T-cell (primary cell): ENCODE measurements around the gene EIPR1. TPM values are rescaled to one million over a fixed set of nuclear protein-coding genes. Genes with fewer than 3 reads are reported as not detected.

Experiments
- ATAC-seq, 4 experiments: fragments of 200-7000 bp in 3 of 4; fragments of 150-1000 bp in 1 of 4; cut with Tn5 transposase; replicated peaks in 1 of 4; 1 replicate in 3 of 4; 2 replicates in 1 of 4; pipeline ENCODE4 v1.10.0; 2021; ENCODE audit warnings: moderate library complexity in 3 of 4, mild to moderate bottlenecking in 2 of 4, moderate number of reproducible peaks in 1 of 4
- CTCF ChIA-PET, 2 donors: fragments of 300-600 bp; sonication (Branson Sonifier 250); formaldehyde crosslinking; loops; one replicate each; lab custom pipeline; 2022; ENCODE audit warnings: antibody characterized with exemption in 2 of 2; lab: Charles Lee
- POLR2A ChIA-PET, 2 donors: fragments of 300-600 bp; sonication (Branson Sonifier 250); formaldehyde crosslinking; loops; one replicate each; lab custom pipeline; 2022; ENCODE audit warnings: antibody characterized with exemption in 2 of 2; lab: Charles Lee
- DNase-seq, 35 experiments: peaks; one replicate each; pipeline versions ENCODE4 v3.0.0 to v3.0.0-alpha.2; 2013 to 2023
- H3K27ac ChIP-seq: one replicate; pipeline ENCODE4 v1.5.1; 2013; ENCODE audit warnings: low read length
- H3K27me3 ChIP-seq, 2 experiments: replicated peaks in 1 of 2; 1 replicate in 1 of 2; 2 replicates in 1 of 2; pipeline versions ENCODE4 v1.6.1 to v1.7.0; 2013; ENCODE audit warnings: low read length in 1 of 2, mixed read lengths in 1 of 2; ENCODE audit not compliant: control insufficient read depth in 2 of 2, insufficient read depth in 2 of 2; ENCODE audit errors: extremely low read depth in 1 of 2
- H3K36me3 ChIP-seq, 2 donors: 1 replicate in 1 of 2; 2 replicates in 1 of 2; pipeline versions ENCODE4 v1.6.1 to v1.7.0; 2013; ENCODE audit warnings: low read length in 1 of 2; ENCODE audit not compliant: control insufficient read depth in 2 of 2, insufficient read depth in 1 of 2; ENCODE audit errors: extremely low read depth in 1 of 2
- H3K4me1 ChIP-seq, 2 experiments: 1 replicate in 1 of 2; 2 replicates in 1 of 2; pipeline versions ENCODE4 v1.6.1 to v1.7.0; 2013; ENCODE audit warnings: low read length in 2 of 2, mixed read lengths in 1 of 2; ENCODE audit not compliant: insufficient read depth in 2 of 2, control insufficient read depth in 1 of 2; ENCODE audit errors: extremely low read depth in 1 of 2
- H3K4me3 ChIP-seq, 2 donors: 1 replicate in 1 of 2; 2 replicates in 1 of 2; pipeline versions ENCODE4 v1.5.1 to v1.7.0; 2013; ENCODE audit warnings: mild to moderate bottlenecking in 2 of 2, low read length in 1 of 2, moderate library complexity in 1 of 2; ENCODE audit not compliant: control insufficient read depth in 1 of 2; ENCODE audit errors: extremely low read depth in 1 of 2
- H3K9me3 ChIP-seq: 2 replicates; pipeline ENCODE4 v1.7.0; 2013
- H3K27ac Mint-ChIP-seq, 2 donors: one replicate each; pipeline ENCODE4 v1.8.0; 2020 to 2021; ENCODE audit warnings: mild to moderate bottlenecking in 2 of 2, mixed read lengths in 2 of 2
- H3K27me3 Mint-ChIP-seq, 2 donors: one replicate each; pipeline ENCODE4 v1.8.0; 2021 to 2022; ENCODE audit warnings: mixed read lengths in 2 of 2
- H3K36me3 Mint-ChIP-seq: one replicate; pipeline ENCODE4 v1.8.0; 2021; ENCODE audit warnings: mixed read lengths
- H3K4me1 Mint-ChIP-seq, 3 donors: one replicate each; pipeline ENCODE4 v1.8.0; 2020 to 2022; ENCODE audit warnings: mixed read lengths in 3 of 3, mild to moderate bottlenecking in 1 of 3
- H3K4me3 Mint-ChIP-seq, 3 donors: one replicate each; pipeline ENCODE4 v1.8.0; 2020 to 2022; ENCODE audit warnings: mild to moderate bottlenecking in 3 of 3, mixed read lengths in 3 of 3, moderate library complexity in 3 of 3
- H3K9me3 Mint-ChIP-seq, 3 donors: one replicate each; pipeline ENCODE4 v1.8.0; 2020 to 2022; ENCODE audit warnings: mixed read lengths in 3 of 3
- WGBS: methylation state at CpG from one replicate; pipeline ENCODE4 v1.1.5; 2013; ENCODE audit warnings: missing lambda C conversion rate; ENCODE audit not compliant: insufficient coverage; 5-methylcytosine and 5-hydroxymethylcytosine counted together
- total RNA-seq, 35 experiments: library from RNA in 6 of 35; stranded (reverse) in 6 of 35; fragments of 120-200 nt in 1 of 35; gene quantifications; one replicate each; pipeline versions ENCODE4 v1.2.1 to v1.2.4 and lab custom pipeline; 2013 to 2026

Gene EIPR1
- total RNA-seq, 5 donors from 2014 or later (not counting 1 experiment from before 2014, with no cell fraction given) = 26.0 to 36.4 (median 27.8) TPM

DNA sequence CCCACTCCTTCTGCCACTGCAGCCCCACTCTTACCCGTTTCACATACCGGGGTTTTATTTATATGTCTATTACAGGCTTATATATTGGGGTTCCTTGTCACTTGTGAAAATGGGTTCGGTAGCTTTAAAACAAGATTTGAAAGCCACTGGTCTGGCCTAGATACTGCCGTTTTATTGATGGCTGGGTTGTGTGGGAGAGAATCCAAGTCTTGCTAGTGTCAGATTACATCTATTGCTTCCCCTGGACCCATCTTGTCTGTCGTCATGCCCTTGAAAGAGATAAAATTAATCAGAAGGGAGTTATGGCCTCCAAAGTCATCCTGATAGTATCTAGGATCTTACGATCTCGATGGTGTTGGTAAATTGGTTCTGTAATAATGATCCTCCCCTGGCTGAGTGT lies 79.4 kb downstream of the EIPR1 start:
- no peaks in the 10 kb centered on the region for H3K27me3 Mint-ChIP-seq
- ATAC-seq = no peak

DNA sequence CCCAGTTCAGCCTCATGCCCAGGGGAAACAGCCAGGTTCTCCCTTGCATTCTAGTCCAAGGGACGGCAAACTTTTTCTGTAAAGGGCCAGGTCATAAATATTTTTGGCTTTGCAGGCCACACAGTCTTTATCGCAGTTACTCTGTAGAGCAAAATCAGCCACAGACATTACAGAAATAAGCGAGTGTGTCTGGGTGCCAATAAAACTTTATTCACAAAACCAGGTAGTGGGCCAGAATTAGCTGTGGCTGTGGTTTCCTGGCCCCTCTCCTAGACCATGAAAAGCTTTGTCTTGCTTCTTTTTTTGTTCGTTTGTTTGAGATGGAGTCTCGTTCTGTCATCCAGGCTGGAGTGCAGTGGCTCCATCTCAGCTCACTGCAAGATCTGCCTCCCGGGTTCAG lies 80.1 kb downstream of the EIPR1 start:
- Histone ChIP-seq H3K4me1 (peaks cover 0 to 2% of the 10 kb centered on the region in 2 experiments), H3K9me3 (no peaks in the 10 kb centered on the region), H3K4me3 (no peak overlapping the region), H3K27ac (no peak overlapping the region), H3K27me3 (no peaks in the 10 kb centered on the region), H3K36me3 (peaks cover 3 to 6% of the 10 kb centered on the region in 2 donors)
- WGBS = 100% methylated on average over 1 of the region's 6 CpGs
- no peaks in the 10 kb centered on the region for H3K9me3 Mint-ChIP-seq
- H3K27ac Mint-ChIP-seq = no peak overlapping the region
- peaks cover 20% of the 10 kb centered on the region for H3K36me3 Mint-ChIP-seq
- ATAC-seq = no peak
- H3K4me3 Mint-ChIP-seq = no peak overlapping the region
- ChIA-PET CTCF (no interaction called here), POLR2A (no interaction called here)
- H3K27me3 Mint-ChIP-seq = no peaks in the 10 kb centered on the region
- peaks cover 2 to 8% (median 3%) of the 10 kb centered on the region in 3 donors for H3K4me1 Mint-ChIP-seq
- DNase-seq = no peak

More for the DNA sequence above, 79.4 kb downstream of the EIPR1 start:
- Mint-ChIP-seq H3K36me3 (peaks cover 20% of the 10 kb centered on the region), H3K4me1 (peaks cover 4 to 8% (median 5%) of the 10 kb centered on the region in 3 donors), H3K4me3 (no peak overlapping the region), H3K27ac (no peak overlapping the region), H3K9me3 (no peaks in the 10 kb centered on the region)
- no peak for DNase-seq
- peaks cover 0 to 6% of the 10 kb centered on the region in 2 experiments for H3K4me1 ChIP-seq
- WGBS = 100% methylated on average over 5 of the region's 7 CpGs
- peaks cover 5 to 6% of the 10 kb centered on the region in 2 donors for H3K36me3 ChIP-seq
- no peaks in the 10 kb centered on the region for H3K27me3 ChIP-seq
- no peak overlapping the region for H3K27ac ChIP-seq
- ChIA-PET POLR2A (no interaction called here), CTCF (no interaction called here)
- H3K4me3 ChIP-seq = no peak overlapping the region
- no peaks in the 10 kb centered on the region for H3K9me3 ChIP-seq

DNA sequence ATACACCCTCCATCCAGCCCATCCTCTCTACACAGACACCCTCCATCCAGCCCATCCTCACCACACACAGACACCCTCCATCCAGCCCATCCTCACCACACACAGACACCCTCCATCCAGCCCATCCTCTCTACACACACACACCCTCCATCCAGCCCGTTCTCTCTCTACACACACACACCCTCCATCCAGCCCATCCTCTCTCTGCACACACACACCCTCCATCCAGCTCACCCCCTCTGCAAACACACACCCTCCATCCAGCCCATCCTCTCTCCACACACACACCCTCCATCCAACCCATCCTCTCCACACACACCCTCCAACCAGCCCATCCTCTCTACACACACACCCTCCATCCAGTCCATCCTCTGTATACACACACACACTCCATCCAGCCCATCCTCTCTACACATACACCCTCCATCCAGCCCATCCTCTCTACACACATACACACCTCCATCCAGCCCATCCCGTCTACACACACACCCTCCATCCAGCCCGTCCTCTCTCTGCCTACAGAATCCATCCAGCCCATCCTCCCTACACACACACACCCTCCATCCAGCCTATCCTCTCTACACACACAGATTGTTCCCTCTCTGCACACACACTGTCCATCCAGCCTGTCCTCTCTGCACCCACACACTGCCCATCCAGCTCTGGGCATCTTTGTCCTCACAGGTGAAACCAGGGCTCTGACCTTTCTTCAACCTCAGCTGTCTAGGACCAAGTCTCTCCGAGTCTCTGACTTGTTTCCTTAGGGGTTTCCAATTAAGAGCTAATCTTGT lies 81.2 kb downstream of the EIPR1 start:
- H3K27ac Mint-ChIP-seq = no peak overlapping the region
- no peaks in the 10 kb centered on the region for H3K9me3 ChIP-seq
- DNase-seq (no peak), ATAC-seq (no peak)
- no peaks in the 10 kb centered on the region for H3K27me3 Mint-ChIP-seq
- CTCF ChIA-PET = no interaction called here
- H3K4me1 ChIP-seq = peaks cover 0 to 2% of the 10 kb centered on the region in 2 experiments
- no peaks in the 10 kb centered on the region for H3K9me3 Mint-ChIP-seq
- peaks cover 2 to 8% (median 7%) of the 10 kb centered on the region in 3 donors for H3K4me1 Mint-ChIP-seq
- H3K36me3 ChIP-seq = peaks cover 0 to 3% of the 10 kb centered on the region in 2 donors
- H3K4me3 ChIP-seq = no peak overlapping the region
- POLR2A ChIA-PET = interaction anchor here in 1 of 2 donors (0.5 kb wide), 1 partner anchor 224 kb away, joined by 4 read pairs; no protein-coding TSS in a partner anchor
- H3K4me3 Mint-ChIP-seq = no peak overlapping the region
- no peaks in the 10 kb centered on the region for H3K27me3 ChIP-seq
- 95% methylated on average over 4 of the region's 4 CpGs for WGBS
- H3K27ac ChIP-seq = no peak overlapping the region
- peaks cover 21% of the 10 kb centered on the region for H3K36me3 Mint-ChIP-seq

DNA sequence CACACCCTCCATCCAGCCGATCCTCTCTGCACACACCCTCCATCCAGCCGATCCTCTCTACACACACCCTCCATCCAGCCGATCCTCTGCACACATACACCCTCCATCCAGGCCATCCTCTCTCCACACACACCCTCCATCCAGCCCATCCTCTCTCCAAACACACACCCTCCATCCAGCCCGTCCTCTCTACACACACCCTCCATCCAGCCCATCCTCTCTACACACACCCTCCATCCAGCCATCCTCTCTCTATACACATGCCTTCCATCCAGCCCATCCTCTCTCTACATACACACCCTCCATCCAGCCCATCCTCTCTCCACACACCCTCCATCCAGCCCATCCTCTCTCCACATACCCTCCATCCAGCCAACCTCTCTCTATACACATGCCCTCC lies 83.1 kb downstream of the EIPR1 start:
- POLR2A ChIA-PET = no interaction called here
- no peak for DNase-seq
- 96% methylated on average over 3 of the region's 4 CpGs for WGBS

DNA sequence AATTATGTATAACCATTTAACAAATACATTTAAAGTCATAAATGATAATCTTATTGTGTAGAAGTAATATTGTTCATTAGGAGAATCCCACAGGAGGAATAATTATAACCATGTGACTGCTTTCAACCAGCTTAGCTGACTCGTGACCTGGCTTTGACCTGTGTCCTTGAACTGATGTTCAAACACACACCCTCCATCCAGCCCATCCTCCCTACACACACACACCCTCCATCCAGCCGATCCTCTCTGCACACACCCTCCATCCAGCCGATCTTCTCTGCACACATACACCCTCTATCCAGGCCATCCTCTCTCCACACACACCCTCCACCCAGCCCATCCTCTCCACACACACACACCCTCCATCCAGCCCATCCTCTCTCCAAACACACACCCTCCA lies 83.5 kb downstream of the EIPR1 start:
- WGBS = 88% methylated on average over 3 of the region's 3 CpGs
- DNase-seq (no peak), ATAC-seq (no peak)
- Mint-ChIP-seq H3K4me3 (no peak overlapping the region), H3K9me3 (no peaks in the 10 kb centered on the region), H3K4me1 (peaks cover 2 to 12% (median 7%) of the 10 kb centered on the region in 3 donors), H3K27me3 (no peaks in the 10 kb centered on the region), H3K27ac (no peak overlapping the region), H3K36me3 (peaks cover 24% of the 10 kb centered on the region)
- POLR2A ChIA-PET = no interaction called here
- Histone ChIP-seq H3K27ac (no peak overlapping the region), H3K36me3 (peaks cover 0 to 2% of the 10 kb centered on the region in 2 donors), H3K4me1 (peaks cover 0 to 2% of the 10 kb centered on the region in 2 experiments), H3K4me3 (no peak overlapping the region), H3K9me3 (no peaks in the 10 kb centered on the region), H3K27me3 (no peaks in the 10 kb centered on the region)
- CTCF ChIA-PET = no interaction called here

More for the DNA sequence above, 83.1 kb downstream of the EIPR1 start:
- no peak overlapping the region for H3K27ac Mint-ChIP-seq
- H3K27me3 Mint-ChIP-seq = no peaks in the 10 kb centered on the region
- Histone ChIP-seq H3K27ac (no peak overlapping the region), H3K36me3 (peaks cover 0 to 2% of the 10 kb centered on the region in 2 donors), H3K9me3 (no peaks in the 10 kb centered on the region), H3K4me1 (peaks cover 0 to 2% of the 10 kb centered on the region in 2 experiments), H3K4me3 (no peak overlapping the region), H3K27me3 (no peaks in the 10 kb centered on the region)
- H3K4me1 Mint-ChIP-seq = peaks cover 2 to 13% (median 7%) of the 10 kb centered on the region in 3 donors
- ATAC-seq = no peak
- CTCF ChIA-PET = no interaction called here
- H3K9me3 Mint-ChIP-seq = no peaks in the 10 kb centered on the region
- H3K4me3 Mint-ChIP-seq = no peak overlapping the region
- peaks cover 20% of the 10 kb centered on the region for H3K36me3 Mint-ChIP-seq

DNA sequence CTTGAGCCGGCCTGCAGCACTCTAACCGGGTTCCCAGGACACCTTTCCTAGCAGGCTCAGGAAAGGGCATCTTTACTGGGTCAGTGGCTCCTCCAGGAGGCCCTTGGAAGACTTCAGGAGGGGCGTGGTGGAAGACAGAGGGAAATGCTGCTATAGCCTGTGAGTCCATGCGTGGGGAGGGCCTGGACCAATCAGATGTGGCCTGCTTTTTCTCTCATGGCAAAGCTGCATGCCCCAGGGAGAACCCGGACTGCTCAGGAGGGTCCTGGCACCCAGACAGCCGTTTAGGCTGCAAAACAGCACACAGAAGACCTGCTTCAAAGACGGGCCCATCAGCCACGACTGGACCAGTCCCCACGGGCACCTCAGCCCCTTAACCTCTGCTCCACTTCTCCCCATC lies 84.4 kb downstream of the EIPR1 start:
- no peak overlapping the region for H3K27ac ChIP-seq
- Mint-ChIP-seq H3K27ac (no peak overlapping the region), H3K4me1 (peaks cover 2 to 7% (median 5%) of the 10 kb centered on the region in 3 donors), H3K4me3 (no peak overlapping the region), H3K9me3 (no peaks in the 10 kb centered on the region), H3K27me3 (no peaks in the 10 kb centered on the region), H3K36me3 (peaks cover 19% of the 10 kb centered on the region)
- ATAC-seq = no peak
- H3K9me3 ChIP-seq = no peaks in the 10 kb centered on the region
- WGBS = 92% methylated on average over 8 of the region's 9 CpGs
- POLR2A ChIA-PET = no interaction called here
- H3K4me3 ChIP-seq = no peak overlapping the region
- H3K36me3 ChIP-seq = peaks cover 0 to 2% of the 10 kb centered on the region in 2 donors
- CTCF ChIA-PET = no interaction called here
- no peaks in the 10 kb centered on the region for H3K27me3 ChIP-seq
- no peak for DNase-seq
- H3K4me1 ChIP-seq = peaks cover 0 to 2% of the 10 kb centered on the region in 2 experiments
